Inflammatory macrophage treated with lipopolysaccharide for 4 hours (primary cell): ENCODE data around the gene UBL4B.
A peak's percentile ranks its signal among the peaks of the same experiment; 100 is the strongest.

ENCODE experiments used
- DNase-seq: peaks from one replicate; pipeline ENCODE4 v3.0.0-alpha.2; 2020

UBL4B gene

DNA sequence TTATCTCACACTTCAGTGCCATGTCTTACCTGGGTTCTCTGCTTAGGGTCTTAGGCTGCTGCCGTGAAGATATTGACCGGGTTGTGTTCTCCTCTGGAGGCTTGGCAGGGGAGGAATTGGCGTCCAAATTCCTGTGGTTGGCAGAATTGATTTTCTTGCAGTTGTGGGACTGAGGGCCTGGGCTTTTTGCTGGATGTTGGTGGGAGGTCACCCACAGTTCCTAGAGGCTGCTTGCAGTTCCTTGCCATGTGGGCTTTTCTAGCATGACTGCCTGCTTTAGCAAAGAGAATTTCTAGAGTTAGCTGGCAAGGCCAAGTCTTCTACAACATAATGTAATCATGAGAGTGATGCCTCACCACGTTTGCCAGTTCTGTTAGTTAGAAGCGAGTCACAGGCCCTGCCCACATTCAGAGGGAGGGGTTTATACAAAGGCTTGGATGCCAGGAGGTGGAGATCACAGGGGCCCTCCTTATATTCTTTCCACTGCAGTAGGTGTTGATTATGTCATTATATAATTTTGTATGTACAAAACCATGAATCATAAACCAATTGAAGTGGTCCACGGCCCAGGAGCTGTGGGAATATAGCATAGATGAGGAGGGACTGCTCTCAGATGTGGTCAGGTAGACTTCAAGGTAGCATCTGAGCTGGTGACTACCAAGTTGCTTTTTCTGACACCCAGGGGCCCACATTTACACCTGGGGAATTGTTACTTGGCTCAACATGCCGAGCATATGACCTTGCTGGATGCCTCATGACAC lies 6.6 kb downstream of the UBL4B start:
- no peak for DNase-seq

DNA sequence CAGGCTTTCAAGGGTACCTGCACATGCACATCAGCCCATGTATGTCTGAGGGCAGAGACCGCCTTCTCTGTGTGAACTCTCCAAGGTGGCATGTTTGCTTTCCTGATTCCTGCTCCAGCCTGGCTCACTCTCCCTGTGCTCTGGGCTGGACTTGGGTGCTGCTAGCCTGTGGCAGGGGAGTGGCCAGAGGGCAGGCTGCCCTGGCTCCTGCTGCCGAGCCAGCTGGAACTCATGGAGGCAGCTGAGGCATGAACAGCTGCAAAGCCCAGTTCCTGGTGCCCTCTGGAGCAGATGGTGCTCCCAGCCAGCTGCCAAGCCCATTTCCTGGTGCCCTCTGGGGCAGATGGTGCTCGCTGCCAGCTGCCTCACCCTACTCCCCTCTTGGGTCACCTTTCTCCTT lies 7.6 kb downstream of the UBL4B start:
- no peak for DNase-seq

DNA sequence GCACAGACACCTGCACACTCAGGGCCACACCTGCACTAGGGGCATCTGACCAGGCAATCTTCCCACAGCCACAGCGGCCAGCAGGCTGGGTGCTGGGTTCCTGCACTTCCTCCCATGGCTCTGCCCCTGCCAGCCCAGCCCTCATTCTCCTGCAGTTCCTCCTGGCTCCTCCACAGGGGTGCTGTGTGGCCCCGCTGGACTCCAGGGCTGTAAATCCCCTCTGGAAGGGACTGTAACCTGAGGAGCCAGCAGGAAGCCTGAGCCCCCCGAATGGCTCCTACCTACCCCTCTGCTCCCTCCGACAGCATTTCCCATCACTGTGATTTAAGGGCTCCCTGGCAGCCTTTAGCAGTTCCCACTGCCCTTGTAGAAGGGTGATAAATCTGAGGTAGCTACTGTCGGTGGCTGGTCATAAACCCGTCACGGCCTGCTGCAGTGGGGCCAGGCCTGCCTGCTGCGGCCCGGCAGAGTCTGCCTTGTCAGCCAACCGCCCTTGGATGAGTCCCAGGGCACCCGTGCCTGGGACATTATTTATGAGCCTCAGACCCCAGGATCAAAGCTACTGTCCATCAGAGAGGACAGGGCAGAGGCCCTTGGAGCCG lies 8.8 kb downstream of the UBL4B start:
- no peak for DNase-seq

DNA sequence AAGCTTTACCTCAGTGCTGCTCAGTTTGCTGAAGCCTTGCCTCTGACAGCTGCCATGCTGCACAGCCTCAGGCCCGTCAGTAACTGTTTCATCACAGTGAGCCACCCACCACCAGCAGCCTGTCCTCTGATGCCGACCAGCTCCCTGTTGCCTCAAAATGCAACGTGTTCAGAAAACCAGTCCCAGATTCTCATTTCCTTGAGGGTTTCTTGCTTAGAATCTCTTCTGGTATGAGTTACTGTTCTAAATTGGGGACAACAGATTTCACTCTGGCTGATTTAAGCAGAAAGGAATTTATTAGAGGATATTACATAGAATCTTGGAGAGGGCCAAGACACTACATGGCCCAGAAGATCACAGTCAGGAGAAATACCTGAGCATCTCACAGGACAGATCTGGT lies 11.0 kb downstream of the UBL4B start:
- DNase-seq, result no peak

DNA sequence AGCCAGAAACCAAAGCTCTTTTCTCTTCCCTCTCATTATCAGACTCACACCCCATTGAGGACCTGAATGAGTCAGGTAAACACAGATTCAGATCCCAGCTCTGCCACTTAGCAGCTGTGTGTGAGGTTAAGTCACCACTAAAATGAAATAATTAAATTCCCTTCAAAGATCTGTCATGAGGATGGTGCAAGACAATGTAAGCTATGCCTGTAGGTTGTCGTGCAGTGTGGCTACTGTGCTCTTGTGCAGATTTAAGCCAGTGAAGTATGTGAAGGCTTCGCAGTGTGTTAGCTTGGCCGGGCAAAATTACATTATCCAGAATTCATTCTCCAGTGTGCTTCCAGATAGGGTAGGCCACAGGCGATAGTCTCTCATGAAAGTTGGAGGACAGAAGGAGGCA lies 13.6 kb downstream of the UBL4B start:
- DNase-seq, result no peak

DNA sequence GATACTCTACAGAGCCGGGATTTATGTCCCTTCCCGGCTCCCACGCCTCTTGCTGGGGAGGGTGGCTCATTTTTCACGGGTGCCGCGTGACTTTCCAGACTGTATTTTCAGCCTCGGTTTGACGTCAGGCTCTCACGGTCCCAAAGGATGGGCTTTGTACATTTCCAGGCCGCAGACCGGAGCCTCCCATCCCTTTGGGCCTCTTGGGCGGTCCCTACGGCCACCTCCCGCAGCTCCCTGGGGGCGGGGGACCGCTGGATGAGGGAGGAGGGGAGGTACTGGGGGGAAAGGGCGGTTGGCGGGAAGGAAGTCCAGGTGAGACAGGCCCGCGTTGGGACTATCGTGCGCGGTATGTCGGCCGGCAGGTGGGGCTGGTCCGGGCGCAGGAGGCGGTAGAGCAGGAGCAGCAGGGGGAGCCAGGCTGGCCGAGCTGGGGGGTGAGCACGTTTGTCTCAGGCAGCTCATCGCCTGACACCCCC lies 17.9 kb downstream of the UBL4B start:
- DNase-seq, result no peak

DNA sequence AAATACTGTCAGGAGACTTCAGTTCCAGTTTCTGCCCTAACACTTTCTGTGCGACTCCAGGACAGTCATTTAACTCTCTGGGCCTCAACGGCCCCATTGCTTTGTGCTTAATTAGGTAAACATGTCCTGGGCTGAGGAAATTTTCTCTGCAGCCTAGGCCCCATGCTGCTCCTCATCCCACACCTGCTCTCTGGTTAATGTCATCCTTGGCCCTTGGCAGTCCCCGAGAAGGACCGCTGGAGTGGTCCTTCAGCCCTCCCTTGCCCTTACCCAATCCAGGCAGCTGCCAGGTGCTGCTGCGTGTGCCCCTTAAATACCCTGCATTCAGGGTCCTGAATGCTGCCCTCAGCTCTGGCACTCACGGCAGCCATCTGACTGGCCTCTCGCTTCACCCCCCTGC lies 18.7 kb downstream of the UBL4B start:
- DNase-seq, result no peak

DNA sequence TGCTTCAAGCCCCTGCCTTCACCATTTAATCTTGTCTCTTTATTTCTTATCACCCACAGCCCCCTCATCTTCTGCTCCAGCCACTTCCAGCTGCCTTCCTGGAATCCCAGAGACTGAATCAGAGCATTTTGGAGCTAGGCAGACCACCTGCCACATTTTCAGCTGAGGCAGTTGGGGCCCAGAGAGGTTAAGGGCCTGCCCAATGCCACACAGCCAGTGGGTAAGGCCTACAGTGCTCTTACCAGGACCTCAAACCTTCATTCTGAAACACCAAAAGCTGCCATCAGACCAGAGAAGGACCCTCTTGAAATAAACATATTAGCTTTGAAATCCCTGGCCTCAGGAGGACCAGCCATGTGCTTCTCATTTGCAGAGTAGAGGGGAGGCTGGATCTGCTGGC lies 20.4 kb downstream of the UBL4B start:
- DNase-seq, result no peak

DNA sequence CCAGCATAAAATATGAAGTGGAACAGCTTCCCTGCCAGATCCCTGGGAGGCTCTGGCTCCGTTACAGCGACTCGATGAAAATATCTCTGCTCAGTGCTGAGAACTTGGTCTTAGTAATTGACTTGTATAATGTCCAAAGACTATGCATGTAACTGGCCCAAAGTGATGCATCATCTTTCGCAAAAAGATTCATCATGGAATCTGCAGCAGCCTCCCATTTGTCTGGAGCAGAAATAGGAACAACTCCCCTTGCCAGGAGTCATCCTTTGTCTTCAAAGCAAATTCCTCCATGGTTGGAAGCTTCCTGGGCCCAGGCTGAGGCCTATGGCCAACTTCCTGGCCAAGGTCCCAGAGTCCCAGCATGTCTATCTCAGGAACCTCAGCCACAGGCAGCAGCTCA lies 21.2 kb downstream of the UBL4B start:
- DNase-seq, result no peak

DNA sequence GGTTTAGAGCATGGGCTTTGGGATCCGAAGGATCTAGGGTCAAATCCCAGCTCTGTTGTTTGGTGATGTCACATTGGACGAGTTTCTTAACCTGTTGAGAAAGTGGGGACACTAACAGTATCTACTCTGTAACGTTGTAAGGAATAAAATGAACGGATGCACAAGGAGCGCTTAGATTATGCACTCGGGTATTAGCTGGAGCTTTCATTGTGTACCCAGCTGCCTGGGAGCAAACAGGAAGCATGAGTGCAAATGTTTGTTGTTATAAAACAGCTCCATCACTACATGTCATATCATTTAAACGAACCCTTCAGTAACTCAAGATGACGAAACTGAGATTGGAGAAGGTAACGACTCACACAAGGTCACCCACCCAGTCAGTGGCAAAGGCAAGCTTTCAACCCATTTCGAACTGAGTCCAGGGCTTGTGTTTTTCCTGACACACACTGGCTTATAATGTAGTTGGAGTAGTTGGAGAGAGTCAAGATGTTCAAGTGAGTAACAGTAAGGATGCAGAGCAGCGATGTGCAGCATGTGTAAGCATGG lies 21.9 kb downstream of the UBL4B start:
- no peak for DNase-seq

DNA sequence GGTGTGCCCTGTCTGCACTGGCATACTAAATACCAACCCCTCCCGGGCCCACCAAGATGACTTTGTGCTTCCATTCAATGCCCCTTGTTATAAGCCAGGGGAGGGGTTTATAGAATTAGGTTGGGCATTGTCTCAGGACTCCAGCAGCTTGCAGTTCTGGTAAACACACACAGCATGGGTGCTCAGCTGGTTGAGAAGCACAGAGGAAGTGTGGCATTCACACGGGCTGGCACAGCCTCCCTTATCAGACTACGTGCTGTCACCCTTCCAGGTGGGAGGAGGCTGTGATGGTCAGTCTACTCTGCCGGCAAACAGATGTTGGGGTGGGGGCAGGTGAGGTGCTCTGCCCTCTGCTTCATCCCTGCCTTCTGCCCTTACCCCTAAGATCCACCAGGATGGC lies 23.0 kb downstream of the UBL4B start:
- DNase-seq, result no peak

DNA sequence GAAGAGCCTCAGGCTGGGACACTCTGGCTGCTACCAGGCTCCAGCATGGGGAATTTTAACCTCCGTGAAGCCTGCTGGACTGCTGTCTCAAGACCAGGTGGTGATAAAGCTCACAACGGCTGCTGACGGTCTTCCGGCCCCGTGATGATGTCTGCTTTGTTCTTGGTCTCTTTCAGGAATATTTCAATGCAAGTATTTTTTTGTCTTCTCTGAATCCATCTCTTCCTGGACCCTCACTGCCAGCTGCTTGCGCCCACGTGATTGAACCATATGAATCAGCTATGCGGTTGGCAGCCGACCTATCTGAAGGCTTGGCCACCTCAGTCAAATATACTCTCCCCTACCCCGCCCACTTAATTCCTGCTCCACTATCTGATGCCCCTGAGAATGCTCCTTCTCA lies 23.4 kb downstream of the UBL4B start:
- DNase-seq, result no peak

DNA sequence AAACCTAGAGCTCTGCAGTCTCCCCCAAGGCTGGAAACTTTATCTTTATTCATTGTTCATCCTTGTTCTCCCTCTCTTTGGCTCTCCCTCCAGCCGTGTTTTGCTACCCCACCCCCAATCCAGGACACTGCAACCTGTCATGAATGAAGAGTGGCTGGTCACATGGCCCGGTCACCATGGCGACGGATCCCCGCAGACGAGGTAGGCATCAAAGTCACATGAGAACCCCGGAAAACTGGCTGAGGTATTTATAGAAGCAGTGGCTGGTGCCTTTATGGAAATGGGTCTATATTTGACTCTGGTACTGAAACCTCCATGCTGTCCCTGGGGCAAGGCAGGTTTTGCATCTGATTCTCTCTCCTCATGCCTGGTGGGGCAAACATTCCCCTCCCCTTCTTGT lies 24.7 kb downstream of the UBL4B start:
- DNase-seq, result no peak

DNA sequence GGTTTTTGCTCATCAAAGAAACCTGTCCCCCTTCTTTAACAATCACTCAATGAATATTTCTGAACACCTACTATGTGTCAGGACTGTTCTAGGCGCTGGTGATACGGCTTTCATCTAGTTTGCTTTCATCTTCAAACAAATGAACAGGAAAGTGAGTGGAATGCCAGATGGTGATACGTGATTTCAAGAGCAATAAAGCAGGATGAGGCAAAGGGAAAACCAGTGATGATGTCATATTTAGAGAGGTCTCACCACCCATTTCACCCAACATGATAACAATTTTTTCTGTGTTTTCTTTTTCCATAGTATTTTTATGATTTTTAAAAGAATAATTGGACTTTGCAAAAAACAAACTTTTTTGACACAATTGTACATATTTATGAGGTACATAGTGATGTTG lies 26.7 kb downstream of the UBL4B start:
- DNase-seq, result no peak

DNA sequence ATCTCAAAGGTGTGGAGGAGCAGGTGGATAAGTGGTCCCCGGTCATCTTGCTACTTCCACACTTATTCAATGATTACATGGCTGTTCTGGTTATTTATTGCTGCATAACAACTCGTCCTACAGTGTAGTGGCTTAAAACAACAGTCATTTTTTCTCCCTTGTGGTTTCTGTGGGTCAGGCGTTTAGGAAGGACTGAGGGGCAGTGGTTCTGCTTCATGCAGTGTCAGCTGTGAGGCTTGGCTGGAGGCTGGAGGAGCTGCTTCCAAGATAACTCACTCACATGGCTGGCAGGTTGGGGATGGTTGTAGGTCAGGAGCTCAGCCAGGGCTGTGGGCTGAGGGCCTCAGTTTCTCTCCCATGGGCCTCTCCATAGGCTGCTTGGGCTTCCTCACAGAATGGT lies 32.1 kb downstream of the UBL4B start:
- no peak for DNase-seq

DNA sequence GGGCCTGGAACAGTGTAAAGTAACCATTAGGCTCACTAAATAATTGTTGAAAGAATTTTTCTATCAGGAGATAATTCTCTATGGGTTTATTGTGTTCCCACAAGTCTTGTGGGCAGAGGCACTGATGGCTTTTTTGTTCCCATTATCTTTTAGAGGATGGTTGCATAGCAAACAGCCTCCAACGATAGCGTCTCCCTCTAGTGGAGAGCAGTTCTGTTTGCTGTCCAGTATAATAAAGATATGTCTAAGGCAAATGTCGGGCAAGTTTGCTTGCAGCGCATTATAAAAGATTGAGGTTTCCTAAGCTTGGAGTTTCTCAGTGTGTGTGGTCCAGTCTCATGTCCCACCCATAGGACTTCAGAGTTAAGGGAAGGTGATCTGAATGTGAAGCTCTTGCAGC lies 36.7 kb downstream of the UBL4B start:
- DNase-seq, result no peak

DNA sequence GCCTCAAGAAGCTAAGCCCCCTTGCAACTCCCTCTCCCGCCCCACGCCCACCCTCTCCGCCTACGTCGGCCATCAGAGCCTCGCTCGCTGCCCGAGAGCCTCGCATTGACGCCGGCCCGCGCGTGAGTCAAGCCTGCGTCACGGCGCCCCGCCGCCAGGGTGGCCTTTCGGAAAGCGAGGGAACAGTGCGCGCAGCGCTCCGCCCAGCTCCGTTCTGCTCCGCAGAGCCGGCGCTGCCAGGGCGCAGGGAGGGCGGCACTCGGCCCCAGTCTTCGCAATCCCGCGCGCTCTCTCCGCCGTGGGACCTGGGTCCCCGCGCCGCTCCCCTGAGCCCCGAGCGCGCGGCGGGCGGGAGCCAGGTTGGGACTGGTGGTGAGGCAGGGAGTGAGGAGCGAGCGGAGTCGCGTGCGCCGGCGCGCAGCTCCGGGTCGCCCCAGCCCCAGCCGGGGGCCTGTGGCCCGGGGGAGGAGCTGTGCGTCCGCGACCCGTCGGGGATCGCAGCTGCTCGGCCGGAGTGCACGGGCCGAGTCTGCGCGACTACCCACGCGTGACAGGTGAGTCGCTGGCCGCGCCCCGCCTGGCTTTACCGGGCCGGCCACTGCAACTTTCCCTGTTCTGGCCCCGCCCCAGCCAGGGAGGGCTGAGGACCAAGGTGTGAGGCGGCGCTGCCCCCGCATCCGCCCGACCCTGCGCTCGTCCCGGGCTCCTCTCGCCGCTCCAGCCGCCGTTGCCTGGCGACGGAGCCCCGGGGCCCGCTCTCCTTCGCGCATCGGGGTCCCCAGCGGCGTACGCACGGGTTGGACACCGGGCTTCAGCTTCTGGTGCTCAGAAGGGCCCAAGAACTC lies 38.3 kb downstream of the UBL4B start, which contains the start of gene SLC6A17:
TSS of gene SLC6A17 (plus strand) at position 165 of the 845 bp plus-strand sequence. CDS start 16,436 bp downstream, outside the sequence.
- peak; percentile 17 for DNase-seq

DNA sequence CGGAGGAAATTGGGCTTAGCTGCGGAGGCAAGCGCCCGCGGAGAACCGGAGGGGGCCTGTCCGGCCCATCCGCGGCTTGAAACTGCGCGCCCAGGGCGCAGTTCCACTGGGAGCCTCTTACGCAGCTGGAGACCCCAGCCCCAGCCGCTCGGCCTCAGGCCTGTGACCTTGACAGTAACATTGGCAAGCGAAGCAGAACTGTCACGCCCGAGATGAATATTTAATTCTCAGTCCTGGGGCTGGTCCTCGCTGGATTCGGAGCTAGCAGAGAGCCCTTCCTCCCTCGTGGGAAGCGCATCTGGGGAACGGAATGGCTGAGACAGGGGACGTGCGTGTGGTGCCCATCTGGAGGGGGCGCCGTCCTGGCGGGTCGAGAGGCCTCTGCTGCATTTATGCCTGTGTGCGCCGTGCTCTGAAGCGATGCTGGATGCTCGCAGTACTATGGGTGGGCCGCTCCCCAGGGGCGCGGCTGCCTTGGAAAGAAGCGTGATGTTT lies 39.0 kb downstream of the UBL4B start:
- DNase-seq, result no peak

DNA sequence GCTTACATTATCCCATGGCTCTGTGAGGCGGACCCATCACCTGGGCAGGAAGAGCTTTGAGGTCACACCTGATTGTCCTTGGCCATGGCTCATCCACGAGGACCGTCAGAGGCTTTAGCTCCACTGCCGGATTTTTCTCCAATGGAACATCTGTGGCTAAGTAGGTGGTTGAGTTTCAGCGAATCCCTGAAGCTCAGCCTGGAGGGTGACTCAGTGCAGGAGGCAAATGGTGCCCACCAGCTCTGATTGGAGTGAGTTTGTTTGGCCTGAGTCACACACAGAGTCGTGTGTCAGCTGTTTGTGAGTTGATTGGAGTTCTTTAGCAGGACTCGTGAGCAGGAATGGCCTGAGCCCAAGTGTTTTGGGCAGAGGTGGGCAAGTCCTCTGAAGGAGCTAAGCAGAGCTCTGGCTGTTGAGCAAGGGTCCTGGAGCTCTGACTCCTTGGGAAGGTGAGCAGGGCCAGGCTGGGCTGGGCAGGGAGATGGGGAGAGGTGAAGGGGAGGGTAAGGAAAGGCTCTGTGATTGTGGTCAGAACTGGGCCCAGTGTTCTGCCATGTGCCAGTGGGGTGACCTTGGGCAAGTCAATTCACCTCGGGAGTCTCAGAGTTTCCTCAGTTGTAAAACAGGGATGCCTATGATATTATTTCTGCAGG lies 40.0 kb downstream of the UBL4B start:
- DNase-seq, result no peak

DNA sequence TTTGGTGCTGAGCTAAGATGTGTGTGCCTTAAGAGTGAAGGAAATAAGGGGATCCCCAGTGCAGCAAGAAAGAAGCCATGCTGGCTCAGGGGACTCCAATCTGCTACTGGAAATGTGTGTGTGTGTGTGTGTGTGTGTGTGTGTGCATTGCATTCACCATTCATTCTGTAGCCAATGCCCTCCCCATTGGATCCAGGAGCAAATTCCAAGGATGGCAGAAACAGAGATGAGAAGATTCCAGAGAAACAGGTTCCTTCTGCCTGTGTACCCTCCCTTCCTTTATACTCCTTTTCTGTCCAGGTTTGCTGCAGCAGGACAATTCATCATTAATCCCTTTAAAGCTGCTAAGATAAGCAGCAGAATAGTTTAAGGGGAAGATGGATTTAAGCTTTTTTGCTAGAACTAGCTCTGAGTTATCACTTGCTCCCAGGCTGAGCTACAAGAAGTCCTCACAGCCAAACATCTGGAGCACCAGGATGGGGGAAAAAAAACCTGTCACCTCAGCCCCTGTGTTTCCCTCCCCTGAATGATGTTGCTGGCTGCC lies 41.2 kb downstream of the UBL4B start:
- no peak for DNase-seq

DNA sequence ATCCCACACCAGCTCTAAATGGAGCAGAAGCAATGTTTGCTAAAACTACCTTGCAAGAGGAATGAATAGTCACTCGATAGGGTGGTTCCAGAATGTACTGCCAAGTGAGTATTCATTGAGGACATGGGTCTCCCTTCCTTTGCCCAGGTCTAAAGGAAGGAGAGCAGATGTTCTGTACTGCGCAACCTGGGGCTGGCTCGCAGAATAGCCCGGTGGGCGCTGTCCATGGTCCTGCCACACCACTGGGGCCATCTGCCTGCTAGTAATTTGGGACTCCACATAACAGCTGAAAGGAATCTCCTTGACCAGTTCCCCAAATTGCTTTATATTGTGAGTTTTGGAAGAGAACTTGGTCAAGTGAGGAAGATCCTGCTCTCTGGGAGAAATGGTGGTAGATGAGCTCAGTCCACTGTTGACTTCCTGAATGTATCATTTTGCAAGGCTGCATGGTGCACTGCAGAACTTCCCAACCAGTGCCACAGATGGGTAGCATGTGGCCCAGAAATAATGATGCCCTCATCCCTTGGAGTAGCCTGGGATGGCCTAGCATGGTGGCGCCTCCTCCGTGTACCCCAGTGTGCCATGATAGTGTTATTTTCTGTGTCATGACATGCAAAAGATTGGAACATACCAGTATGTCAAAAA lies 43.8 kb downstream of the UBL4B start:
- peak; percentile 35 for DNase-seq

DNA sequence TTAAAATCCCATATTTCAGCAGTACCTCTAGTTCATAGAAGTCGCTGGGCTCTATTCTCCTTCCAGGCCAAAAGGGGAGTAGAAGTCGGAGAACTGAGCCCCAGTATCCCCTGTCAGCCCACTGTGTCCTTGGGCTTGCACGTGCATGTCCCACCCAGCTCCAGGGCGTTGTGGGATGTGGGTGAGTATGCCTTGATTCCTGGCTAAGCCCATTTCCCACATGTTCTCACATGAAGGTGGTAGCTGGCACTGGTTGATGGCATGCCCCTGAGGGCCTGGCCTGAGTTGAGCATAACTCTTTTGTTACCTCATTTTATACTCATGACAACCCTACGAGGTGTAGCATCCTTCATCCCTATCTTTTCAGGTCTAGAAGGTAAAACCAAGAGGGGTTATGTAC lies 46.0 kb downstream of the UBL4B start:
- no peak for DNase-seq
